NK-92 (cell line): ENCODE results near the gene PPP1R14D.

Source experiments
- DNase-seq: peaks from one replicate; lab custom pipeline; 2025; ENCODE audit not compliant: unreplicated experiment; lab: John Stamatoyannopoulos, UW

PPP1R14D gene

DNA sequence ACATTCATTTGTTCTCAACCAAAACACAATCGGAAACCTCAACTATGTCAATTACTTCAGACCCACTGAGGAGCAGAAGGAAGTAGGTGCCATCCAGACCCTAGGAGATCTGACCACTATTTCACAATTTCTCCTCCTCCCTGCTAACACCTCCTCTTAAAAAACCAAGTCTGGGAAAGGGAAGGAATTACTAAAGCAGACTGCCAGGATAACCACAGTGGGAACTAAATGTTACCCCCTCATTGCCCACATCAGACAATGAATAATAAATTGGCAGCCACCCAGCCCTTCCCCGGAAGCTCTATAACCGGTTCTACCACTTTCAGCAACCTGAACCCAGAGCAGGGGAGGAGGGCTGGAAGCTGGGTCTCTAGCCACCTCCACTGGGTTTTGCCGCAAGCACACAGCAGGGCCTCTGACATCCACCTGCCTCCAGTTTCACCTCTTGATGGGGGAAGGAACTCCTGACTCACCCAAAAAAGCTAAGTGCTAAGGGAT is 41.1 kb downstream of the PPP1R14D start:
- no peak for DNase-seq

DNA sequence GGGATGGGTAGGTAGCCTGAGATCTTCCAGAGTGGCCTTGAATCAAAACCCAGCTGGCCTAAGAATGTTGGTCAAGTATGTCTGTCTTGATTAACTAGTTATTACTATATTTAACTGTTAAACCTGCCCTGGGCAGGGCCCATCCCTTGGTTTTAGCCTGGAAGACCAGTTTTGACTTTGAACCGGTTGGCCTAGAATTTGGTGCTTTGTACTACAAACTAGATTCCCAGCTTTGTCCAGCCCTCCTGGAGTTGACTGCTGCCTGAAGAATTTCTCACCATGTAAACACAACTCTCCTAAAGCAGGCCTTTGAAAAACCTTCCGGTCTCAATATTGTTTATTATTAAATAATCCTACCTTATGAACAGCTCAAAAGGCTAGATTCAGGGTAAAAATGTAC is 42.7 kb downstream of the PPP1R14D start:
- DNase-seq, result no peak

DNA sequence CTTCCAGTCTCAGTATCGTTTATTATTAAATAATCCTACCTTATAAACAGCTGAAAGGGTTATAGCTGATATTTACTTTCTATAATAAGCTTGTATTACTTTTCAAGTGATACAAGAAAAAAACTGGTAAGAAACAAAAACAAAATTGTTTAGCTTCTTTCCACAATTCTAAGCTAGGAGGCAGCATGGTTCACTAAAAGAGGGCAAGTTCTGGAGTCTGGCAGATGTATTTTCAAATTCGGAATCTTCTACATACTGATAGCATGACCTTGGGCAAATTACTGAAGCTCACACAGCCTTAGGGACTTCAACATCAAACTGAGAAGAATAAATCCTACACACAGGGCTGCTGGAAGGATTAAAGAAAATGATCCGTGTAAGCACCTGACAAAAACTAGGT is 43.3 kb downstream of the PPP1R14D start:
- DNase-seq, result no peak

DNA sequence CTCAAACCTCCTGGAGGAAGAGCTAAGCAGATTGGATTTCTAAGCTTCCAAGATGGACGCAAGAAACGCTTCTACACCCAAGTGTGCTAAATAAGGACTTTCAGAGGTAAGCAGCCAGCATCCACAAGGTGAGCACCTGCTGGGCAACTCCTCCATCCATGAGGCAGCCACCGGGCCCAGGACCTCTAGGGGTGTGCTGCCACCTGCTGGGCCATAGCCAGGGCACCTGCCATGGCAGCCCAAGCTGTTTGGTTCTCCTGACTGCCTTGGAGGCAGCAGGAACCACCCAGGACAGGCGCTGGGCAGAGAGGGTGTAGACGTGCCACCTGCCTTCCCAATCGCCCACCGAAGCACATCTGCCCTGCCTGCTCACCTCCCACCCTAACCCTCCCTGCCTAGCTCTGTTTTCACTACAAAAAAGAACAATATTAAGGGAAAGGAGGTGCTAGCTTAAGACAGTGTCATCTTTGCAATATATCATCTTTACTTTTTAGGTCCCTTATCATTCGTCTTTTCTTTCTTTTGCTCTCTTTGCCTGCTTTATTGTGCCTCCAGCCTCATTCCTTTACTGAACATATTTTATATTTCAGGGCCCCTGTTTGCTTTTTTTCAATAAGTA is 45.8 kb downstream of the PPP1R14D start:
- no peak for DNase-seq

DNA sequence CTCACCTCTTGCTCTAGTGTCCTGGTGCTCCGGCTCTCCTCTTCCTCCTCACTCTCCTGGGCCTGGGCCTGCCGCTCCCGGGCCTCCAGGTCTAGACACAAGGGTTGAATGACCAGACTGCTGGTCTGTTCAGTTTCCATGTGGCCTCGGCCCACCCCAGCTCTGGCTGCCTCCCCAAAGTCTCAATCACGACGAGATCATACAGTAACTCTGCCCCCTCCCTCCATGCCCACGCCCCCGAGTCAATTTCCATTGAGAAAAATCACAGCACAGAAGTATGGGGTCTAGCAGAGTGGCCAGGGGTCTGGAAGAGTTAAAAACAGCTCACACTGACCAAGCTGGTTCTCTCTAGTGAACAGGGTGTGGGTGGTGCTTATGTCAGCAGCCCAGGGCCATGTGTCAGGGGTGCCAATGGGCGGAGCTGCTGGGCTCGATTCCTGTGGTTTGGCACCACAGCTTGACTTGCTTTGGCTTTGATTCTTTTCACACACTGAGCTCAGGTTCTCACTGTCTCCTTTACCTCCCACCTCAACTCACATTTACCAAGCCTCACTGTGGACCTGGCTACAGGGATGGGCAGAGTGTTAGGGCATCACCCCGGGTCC is 51.9 kb downstream of the PPP1R14D start:
- no peak for DNase-seq

DNA sequence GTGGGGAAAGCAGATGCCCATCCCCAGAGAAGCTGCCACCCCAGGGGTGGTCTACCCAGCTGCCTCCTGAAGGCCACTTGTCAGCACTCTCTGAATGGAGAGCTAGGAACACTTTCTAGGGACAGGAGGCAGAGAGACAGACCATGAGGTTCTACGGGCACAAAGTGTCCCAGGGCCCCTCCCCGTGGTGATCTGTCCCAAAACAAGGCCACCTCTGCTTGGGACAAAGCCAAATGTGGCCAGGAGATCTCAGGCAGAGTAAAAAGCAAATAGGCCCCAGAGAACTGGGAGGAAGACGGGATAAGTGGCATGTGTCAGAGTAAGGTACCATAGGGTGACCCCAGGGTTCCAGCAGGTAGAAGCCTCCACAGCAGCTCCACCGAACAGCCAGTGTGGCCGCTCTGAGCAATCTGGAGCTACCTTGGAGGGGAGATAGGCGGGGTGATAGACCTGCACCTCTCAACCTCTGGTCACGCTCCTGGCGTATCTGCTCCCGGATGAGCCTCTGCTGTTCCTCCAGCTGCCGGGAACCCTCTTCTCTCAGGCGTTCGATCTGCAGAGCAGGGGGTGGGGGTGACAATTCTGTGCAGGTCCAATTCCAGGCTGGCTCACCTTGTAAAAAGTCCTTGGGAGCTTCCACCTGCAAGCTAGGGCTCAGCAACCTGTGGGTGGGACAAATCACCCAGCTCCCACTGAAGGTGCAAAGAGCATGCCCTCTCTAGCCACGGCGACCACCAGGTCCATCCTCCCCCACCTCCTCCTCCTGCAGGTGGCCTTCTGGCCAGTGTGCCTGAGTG is 52.6 kb downstream of the PPP1R14D start:
- no peak for DNase-seq

DNA sequence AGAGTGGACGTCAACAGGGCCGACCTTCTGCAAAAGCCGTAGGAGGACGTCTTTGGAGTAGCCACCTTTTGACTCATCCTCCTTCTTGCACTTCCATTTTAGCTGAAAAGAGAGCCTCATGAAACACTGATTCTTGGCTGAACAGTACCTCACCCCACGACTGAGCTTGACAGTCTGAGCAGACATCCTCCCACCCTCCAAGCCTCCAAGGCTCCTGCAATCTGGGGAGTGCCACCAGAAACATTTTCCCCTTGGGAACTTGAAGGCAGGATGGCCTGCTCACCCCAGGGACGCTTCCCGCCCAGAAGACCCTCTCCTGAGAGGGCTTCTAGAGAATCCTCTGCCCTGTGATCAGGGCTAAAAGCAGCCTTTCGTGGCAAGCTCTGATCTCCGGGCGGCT is 53.5 kb downstream of the PPP1R14D start:
- DNase-seq, result no peak

DNA sequence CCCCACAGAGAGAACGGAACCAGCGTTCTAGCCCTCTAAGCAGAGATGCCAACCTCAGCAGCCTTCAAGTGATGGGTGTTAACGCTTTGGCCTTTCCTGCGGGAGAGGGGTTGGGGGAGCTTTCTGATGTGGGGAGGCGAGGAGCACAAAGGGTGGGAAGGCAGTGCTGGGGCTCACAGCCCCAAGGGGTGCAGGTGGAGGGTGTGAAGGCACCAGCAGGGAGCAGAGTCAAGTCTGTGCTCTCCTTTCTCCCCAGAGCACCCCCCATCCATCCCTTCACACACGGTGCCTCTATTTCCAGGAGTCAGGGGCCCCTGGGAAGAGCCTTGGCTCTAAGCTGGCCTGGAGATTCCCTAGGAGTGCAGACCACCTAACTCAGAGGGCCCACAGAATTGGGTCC is 54.6 kb downstream of the PPP1R14D start:
- DNase-seq, result no peak

DNA sequence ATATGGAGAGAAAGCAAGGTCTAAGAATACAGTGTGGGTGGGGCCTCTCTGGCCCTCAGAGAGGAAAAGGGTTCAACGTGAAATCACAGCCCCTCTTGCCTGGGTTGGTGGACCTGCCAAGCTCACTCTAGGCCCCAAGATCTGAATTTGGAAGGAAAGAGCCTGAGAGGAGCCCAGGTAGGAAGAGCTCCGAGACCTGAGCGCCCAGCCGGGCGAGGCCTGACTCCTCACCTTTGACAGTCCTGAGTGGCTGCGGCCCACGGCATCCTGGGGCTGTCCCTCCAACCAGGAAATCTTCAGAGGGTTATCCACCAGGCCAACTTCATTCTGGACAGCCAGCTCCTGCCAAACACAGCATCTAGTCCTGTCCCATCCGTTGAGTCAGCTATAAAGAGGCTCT is 55.0 kb downstream of the PPP1R14D start:
- no peak for DNase-seq

DNA sequence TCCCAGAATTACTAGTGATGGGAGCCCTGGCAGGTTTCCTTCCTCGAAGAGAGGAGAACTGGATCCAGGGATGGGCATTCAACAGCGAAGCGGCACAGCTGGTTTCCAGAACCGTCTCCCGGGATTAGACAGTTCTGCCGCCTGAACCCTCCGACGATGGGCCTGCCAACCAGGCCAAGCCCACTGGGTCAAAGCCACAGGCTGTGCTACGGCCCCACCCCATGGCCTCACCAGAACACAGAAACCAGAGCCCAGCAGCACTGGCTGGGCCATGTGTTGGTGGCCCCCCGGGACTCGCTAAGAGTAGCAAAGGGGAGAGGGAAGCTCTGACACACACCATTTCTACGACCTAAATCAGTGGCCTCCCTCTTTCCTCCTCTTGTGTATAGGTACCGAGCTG is 56.5 kb downstream of the PPP1R14D start:
- no peak for DNase-seq

DNA sequence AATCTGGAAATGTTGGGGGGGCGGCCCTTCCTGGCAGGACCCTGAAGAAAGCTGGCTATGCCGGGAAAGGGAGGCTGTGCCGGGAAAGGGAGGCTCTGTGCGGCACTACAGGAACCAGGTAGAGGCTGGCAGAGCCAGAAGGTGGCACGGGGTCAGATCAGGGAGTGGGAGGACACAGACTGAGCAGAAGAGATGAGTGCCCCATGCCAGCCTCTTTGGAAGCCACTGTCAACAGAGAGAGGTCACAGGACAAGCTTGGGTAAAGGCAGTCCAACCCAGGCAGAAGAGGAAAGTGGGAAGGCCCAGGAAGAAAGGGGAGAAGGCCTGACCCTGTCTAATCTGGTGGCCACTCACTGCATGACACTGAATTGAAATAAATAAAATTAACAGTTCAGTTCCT is 57.3 kb downstream of the PPP1R14D start:
- no peak for DNase-seq

DNA sequence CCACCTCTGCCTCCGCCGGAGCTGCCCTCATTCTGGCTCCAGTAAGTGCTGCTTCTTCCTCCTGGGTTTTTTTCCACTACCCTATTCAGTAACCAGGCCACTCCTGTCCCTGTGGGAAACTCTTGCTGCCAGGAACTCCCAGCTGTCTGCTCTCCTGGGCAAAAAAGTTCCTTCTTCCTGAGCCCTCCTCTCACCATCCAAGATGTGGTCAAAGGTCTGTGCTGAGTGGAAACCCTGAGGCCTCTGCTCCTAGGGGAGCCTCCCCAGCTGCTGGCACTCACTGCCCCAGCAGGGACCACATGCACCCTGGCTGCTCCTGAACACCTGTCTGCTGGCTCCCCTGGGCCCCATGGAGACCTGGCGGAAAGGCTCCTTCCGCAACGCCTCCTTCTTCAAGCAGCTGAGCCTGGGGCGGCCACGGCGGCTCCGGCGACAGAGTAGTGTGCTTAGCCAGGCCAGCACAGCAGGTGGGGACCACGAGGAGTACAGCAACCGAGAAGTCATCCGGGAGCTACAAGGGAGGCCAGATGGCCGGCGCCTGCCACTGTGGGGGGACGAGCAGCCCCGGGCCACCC is 58.3 kb downstream of the PPP1R14D start:
- DNase-seq, result no peak

DNA sequence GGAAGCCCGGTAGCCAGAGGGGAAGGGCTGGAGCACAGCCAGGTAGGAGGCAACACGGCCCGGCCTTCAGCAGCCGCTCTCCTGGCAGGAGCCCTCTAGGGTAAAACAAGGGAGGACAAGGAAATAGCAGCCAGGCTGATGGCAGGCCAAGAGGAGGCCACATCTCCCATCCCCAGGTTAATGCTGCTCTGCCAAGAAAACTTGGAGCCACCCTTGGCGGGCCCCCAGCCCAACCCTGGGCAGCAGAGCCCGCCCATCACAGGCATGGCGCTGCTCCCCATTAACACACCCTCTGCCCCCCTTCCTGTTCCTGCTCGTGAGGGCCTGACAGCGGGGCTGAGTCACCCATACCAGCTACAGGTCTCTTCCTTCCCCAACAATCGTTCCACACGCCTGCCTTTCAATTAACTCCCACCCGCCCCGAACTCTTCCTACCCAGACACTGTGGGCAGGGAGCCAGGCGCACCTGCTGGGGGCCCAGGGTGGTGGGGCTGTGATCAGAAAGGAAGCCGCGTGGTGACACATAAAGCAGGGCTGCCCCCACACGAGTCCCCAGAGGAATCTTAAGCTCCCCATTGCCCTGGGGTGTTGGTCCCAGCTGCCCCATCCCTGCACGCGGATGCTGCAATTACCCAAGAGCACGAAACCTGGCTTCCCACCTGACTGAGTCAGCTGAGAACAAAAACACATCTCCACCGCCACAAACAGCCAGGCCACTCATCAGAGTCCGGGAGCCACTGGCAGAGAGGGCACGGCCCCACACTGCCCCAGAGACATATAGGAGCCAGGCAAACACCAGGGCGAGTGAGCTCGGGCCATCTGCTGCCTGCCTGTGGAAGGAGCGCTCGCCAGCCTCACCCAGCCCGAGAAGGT is 59.0 kb downstream of the PPP1R14D start, which contains the start of gene C15orf62:
Gene C15orf62, plus strand, starts transcription at position 707 of the 873 bp plus-strand sequence. CDS start 516 bp downstream, outside the sequence.
- DNase-seq, result no peak

DNA sequence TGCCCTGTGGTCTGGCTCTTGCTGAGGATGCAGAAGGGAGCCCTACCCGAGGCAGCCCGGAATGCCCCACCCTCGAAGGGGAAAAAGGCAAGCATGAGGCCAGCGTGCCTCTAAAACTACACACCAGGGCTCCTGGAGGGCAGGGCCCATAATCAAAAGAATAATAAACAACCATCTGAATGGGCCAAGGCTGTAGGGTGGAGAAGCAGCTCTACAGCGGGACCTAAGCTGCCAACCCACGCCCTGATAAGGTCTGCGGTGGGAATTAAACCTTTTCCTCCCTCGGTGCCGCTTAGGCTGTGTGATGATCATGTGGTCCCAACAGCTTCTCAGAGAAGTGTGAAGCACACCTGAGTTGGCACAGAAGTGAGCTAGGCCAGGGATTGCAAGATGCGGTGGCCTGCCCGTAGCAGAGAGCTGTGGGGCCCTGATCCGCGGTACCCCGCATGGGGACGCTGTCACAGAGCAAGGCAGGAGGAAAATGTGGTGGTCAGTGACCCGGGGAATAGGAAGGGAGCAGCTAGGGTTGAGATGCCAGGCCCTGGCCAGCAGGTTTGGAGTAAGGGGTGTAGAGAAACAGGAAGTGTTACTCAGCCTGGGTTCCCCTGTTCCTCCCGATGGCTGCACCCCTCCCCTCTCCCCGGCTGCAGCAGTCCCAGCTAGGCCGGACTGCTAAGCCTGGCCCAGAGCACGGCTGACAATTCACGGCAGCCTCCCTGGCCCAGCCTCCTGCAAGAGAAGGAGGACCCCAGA is 59.8 kb downstream of the PPP1R14D start:
- DNase-seq, result no peak

DNA sequence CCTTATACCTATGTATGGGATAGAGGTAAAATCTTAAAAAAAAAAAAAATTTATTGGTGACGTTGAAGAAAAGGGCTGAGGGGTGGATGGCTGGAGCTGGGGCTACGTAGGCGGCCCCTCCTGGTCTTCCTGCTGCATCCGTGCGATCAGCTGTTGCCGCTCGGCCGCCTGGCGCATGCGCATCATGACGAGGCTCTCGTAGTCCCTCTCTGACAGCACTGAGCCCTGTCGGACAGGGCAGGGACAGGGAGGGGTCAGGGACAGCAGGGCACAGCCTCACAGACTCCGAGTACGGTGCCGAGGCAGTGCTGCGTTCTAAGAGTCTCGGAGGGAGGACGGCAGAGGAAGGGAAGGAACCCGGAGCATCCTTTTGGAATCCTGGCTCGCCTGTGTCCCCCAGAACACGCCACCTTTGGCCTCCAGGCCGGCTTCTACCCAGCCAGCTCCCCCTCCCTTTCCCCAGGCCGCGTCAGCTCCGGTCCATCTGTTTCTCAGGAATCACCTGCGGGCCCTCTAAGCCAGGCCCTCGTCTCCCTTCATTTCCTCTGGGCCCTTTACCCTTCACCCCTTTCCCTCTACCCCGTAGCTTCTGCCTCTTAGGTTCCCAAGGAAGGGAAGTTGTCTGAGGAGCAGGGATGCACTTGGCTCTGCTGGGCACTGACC is 60.5 kb downstream of the PPP1R14D start:
- no peak for DNase-seq

DNA sequence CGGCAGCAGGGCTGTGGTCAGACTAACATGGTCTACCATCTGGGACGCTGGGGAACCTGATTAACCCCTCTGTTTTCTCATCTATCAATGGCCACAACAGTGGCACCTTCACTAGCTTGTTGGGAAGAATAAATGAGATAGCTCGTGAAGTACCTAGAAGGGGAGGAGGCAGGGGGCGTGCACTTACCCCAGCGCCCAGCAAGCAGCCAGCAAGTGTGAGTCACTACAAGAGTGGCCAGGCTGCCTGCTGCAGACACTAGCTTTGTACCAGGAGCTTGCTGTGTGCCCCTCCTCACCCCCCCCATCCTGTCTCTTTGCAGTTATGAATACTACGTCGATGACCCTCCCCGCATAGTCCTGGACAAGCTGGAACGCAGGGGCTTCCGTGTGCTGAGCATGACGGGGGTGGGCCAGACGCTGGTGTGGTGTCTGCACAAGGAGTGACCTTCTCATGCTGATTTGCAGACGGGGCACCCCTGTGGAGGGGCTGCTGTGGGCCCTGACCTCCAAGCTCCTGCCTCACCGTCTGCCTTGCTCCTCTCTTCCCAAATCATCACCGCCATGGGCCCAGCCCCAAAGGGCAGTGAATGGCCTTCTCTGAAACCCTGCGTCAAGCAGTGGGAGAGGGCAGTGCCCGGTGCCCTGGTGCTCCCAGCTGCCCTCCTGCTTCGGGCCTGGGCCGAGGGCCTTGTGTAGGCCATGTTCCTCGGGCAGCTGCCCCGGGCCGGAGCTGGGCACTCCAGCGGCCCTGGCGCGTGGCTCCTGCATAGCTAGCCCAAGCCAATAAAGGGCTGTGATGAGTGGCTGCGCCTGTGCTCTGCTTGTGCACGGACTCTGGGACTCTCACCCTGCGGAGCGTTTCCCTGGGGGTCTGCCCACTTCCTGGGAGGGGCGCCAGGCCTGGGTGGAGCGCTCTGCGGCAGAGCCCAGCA is 61.3 kb downstream of the PPP1R14D start:
- no peak for DNase-seq

DNA sequence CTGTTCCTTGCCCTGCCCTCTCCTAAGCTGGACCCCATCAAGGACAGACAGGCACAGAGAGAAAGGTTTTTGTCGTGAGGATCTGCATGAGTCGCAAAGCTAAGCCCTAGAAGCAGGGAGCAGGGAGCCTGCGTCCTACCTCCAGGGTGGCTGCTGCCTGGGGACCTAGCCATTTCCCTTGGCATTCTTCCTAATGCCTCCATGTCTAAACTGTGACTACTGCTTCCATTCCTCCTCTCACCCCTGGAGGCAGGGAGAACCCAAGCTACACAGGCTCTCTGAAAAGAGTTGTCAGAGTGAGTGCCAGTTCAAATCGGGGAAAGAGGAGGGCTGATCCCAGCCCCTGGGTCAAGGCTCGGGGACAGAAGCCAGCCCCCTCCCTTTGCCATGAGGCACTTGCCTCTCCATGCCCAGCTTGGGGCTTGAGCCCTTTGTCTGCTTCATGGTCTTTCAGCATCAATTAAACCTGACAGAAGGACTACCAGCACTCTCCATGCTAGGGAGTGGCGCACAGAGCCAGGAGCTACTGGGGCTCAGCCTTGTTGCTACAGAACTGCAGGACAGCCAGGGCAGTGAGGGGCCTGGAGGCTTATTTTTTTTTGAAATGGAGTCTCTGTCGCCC is 62.2 kb downstream of the PPP1R14D start:
- no peak for DNase-seq
